PFSK-1 (cell line): Measurements from ENCODE around the gene RFX2.

Experiments used
- FOXP2 ChIP-seq: optimal IDR thresholded peaks from 2 replicates; pipeline ENCODE3; 2011; ENCODE audit warnings: borderline replicate concordance, control low read depth, inconsistent platforms; ENCODE audit not compliant: insufficient read depth; ENCODE audit errors: extremely low read length, extremely low read depth
- REST ChIP-seq, 2 experiments: IDR thresholded peaks; 2 replicates each; pipeline versions ENCODE4 v1.6.1 to v1.8.0; 2011 to 2012; ENCODE audit warnings: low read depth in 2 of 2, low read length in 2 of 2, control low read depth in 1 of 2, inconsistent platforms in 1 of 2, mild to moderate bottlenecking in 1 of 2, moderate library complexity in 1 of 2; ENCODE audit not compliant: insufficient read depth in 1 of 2
- TAF1 ChIP-seq: IDR thresholded peaks from 2 replicates; pipeline ENCODE4 v1.6.1; 2012; ENCODE audit warnings: low read length, control low read depth, borderline replicate concordance; ENCODE audit not compliant: insufficient read depth

- TF ChIP-seq FOXP2 (no peak), TAF1 (no peak), REST (IDR thresholded peaks at IDR 0.05; ENCODE audit: insufficient read depth in 1 of 2, low read depth in 2 of 2, low read length in 2 of 2) (no peak)
Measured at GRCh38 chr19:6026390-6027227, 83.7 kb downstream of the RFX2 start.
